ENCODE data around the gene KIFAP3.
"Not testable (repeated sequence)": the region's sequence is repeated elsewhere in the genome, so short reads cannot be mapped to it uniquely, and the experiment has no call there.

Gene KIFAP3

GRCh38 chr1:170074250-170075157, at the start of gene KIFAP3:
Gene KIFAP3, minus strand, starts transcription at chr1:170074695. Its CDS starts 228 bp downstream, at chr1:170074467.
- DNase-seq (ENCODE audit: low read depth in 1 of 2, low spot score in 1 of 2): peak; percentile 88 to 90

- DNase-seq (ENCODE audit: low read depth in 1 of 2, low spot score in 1 of 2): no peak
These were observed 47.9 kb upstream of the KIFAP3 start for GRCh38 chr1:170122366-170122765.

GRCh38 chr1:170114906-170115305, 40.4 kb upstream of the KIFAP3 start:
- DNase-seq (ENCODE audit: low read depth in 1 of 2, low spot score in 1 of 2): no peak

- DNase-seq (ENCODE audit: low read depth in 1 of 2, low spot score in 1 of 2): not testable (repeated sequence)
These were observed 38.6 kb upstream of the KIFAP3 start for GRCh38 chr1:170113140-170113539.

DNA sequence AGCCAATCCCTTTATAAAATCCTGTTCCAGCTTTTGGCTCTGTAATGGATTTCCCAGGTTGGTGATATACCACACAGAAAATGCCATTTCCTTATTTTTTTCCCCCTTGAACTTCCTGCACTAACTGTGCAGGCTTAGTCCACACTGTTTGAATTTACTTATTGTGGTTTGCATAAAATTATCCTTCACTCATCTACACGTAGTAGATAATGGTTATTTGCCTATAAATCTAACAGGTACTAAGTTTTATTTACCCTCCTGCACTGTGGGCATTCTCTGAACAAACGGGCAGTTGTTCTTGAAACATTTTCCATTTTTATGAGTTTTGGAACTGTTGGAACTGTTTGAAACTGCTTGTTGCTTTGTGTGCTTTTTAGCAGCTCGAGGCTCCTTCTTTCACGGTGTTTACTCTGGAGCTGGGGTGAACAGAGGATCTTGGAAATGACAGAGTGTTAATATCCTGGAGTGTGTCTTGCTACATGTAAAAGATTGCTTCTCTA, 23.0 kb upstream of the KIFAP3 start:
- no peak for DNase-seq (ENCODE audit: low read depth in 1 of 2, low spot score in 1 of 2)

- no peak for DNase-seq (ENCODE audit: low read depth in 1 of 2, low spot score in 1 of 2)
These were observed 22.4 kb upstream of the KIFAP3 start for GRCh38 chr1:170096806-170097340.

DNA sequence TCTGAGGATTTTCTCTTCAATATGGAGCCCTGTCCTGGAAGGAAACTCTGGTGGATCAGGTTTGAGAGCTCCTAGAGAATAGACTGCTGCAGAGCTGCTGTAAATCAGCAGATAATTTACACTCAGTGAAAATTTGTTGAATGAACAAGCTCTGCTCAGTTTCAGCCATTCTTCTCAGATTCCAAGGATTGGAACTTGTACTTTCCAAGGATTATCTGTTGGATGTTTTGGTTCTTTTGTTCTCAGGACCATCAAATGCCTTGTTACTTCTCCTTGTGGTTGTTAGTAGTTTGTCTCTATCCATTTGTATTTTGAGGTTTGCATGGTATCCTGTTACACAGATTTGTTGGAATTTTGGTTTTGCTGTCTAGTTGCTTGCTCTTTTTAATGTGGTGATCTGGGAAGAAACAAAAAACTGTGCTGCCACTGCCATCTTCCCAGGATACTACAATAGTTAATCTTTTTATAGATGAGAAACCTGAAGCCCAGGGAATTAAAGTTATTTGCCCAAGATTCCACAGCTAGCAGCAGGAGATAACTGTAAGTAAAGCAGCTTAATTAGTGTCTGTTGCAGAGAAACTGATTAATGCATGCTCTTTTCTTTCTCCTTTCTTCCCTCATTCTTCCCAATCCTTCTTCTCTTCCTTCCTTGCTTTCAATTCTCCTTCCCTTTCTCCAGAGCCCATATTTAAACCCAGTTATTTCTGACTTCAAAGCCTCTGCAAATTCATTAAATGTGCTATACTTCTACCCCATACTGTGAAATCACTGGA, 21.7 kb upstream of the KIFAP3 start:
- DNase-seq (ENCODE audit: low read depth in 1 of 2, low spot score in 1 of 2): no peak

DNA sequence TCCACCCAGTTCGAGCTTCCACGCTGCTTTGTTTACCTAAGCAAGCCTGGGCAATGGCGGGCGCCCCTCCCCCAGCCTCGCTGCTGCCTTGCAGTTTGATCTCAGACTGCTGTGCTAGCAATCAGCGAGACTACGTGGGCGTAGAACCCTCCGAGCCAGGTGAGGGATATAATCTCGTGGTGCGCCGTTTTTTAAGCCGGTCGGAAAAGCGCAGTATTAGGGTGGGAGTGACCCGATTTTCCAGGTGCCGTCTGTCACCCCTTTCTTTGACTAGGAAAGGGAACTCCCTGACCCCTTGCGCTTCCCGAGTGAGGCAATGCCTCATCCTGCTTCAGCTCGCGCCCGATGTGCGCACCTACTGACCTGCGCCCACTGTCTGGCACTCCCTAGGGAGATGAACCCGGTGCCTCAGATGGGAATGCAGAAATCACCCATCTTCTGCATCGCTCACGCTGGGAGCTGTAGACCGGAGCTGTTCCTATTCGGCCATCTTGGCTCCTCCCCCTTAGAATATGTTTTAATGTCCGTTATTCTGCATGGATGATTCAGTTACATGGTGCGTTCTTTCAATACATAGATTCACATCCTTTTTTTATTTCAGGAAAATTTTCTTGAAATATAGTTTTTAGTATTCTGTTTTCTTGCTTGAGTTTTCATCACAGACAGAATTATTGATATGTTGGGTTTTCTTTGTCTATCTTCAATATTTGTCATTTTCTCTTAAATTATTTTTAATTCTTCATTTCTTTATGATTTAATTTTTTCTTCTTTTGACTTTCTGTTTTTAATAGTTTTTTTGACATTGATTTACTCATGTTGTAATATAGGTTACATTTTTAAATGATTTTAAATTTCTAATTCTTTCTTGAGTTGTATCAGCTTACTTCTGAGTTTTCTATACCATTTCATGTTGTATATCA, 20.5 kb upstream of the KIFAP3 start:
- not testable (repeated sequence) for DNase-seq (ENCODE audit: low read depth in 1 of 2, low spot score in 1 of 2)

GRCh38 chr1:170086399-170087032, 12.0 kb upstream of the KIFAP3 start:
- no peak for DNase-seq (ENCODE audit: low read depth in 1 of 2, low spot score in 1 of 2)

DNA sequence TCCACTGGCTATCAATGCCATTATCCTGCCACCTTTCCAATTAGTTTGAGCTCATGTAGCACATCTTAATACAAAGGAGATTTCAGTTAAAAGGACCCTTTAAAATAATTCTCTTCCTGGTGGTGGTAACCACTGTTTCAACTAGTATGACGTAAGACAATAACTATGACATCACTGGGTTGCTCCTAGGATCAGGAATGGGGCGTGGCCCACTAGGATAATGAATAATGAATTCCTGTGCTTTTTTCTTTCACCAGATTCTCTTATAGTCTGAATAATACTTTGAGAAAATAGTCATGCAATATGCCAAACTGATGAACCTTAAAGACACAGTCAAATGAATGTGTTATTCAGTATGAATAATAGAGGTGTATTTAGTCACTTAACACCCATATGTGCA, 10.6 kb upstream of the KIFAP3 start:
- DNase-seq (ENCODE audit: low read depth in 1 of 2, low spot score in 1 of 2): no peak

DNA sequence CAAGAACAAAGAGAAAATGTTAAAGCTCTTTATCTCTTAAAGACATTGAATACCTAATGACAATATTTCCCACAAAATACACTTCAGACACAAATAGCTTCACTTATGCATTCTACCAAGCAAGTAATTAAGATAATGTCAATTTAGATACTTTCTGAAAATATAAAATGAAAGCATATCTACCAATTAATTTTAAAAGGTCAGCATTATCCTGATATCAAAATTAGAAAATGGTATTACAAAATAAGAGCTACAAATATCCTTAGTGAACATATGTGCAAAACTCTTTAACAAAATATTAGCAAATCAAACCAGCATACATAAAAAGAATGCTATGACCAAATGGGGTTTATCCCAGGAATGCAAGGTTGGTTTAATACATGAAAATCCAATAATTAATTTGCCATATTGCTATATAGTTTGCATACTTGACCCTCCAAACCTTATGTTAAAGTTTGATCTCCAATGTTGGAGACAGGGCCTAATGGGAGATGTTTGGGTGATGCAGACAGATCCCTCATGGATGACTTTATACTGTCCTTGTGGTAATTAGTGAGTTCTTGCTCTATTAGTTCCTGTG, 4.2 kb upstream of the KIFAP3 start:
- no peak for DNase-seq (ENCODE audit: low read depth in 1 of 2, low spot score in 1 of 2)

- no peak for DNase-seq (ENCODE audit: low read depth in 1 of 2, low spot score in 1 of 2)
These were observed 3.4 kb upstream of the KIFAP3 start for GRCh38 chr1:170077926-170078325.

DNA sequence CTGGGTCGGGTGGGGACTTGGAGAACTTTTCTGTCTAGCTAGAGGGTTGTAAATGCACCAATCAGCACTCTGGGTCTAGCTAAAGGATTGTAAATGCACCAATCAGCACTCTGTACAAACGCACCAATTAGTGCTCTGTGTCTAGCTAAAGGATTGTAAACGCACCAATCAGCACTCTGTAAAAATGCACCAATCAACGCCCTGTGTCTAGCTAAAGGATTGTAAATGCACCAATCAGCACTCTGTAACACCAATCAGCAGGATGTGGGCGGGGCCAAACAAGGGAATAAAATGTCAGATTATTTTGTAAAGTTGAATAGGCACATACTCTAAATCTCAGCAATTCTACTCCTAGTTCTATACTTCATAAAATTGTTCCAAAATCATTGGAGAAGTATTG, 2.5 kb upstream of the KIFAP3 start:
- DNase-seq (ENCODE audit: low read depth in 1 of 2, low spot score in 1 of 2): not testable (repeated sequence)

- no peak for DNase-seq (ENCODE audit: low read depth in 1 of 2, low spot score in 1 of 2)
These were observed 1.7 kb upstream of the KIFAP3 start for GRCh38 chr1:170076199-170076598.

- DNase-seq (ENCODE audit: low read depth in 1 of 2, low spot score in 1 of 2): no peak
These were observed 691 bp upstream of the KIFAP3 start for GRCh38 chr1:170075186-170075585.

DNA sequence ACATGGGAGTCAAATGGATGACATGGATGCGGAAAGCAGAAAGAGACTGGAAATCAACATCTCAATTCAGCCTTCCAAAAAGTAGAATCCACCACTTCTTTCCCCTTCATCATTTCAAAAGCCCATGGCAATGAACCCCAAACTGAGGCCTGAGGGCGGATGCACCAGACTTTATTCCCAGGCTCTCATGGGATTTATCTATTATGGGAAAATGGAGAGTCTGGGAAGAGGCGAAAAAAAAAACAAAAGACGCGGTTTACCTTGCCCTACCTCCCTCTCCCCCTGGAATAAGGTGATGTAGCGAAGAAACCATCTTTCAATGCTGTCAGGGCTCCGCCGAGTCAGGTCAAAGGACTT, 624 bp downstream of the KIFAP3 start:
- DNase-seq (ENCODE audit: low read depth in 1 of 2, low spot score in 1 of 2): no peak

DNA sequence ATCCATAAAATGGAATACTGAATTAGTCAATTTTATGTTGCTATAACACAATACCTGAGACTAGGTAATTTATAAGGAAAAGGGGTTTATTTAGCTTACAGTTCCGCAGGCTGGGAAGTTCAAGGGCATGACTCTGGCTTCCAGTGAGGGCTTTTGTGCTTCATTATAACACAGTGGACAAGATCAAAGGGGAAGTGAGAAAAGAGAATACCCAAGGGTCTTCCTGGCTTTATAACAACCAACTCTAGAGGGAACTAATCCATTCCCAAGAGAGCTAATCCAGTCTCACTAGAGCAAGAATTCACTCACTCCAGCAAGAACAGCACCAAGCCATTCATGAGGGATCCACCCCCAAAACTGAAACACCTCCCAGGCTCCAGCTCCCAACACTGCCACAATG, 3.1 kb downstream of the KIFAP3 start:
- DNase-seq (ENCODE audit: low read depth in 1 of 2, low spot score in 1 of 2): no peak

DNA sequence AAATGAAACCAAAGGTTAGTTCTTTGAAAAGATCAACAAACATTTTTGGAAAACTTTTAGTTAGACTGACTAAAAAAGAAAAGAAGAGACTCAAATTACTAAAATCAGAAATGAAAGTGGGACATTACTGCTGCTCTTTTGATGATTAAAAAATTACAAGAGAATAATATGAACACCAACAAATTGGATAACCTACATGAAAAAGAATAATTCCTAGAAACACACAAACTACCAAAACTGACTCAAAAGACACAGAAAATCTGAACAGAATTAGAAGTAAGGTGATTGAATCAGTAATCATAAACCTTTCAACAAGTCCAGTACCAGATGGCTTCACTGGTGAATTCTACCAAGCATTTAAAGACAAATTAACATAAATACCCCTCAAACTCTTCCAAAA, 5.6 kb downstream of the KIFAP3 start:
- DNase-seq (ENCODE audit: low read depth in 1 of 2, low spot score in 1 of 2): no peak

GRCh38 chr1:170067253-170067819, 7.2 kb downstream of the KIFAP3 start:
- DNase-seq (ENCODE audit: low read depth in 1 of 2, low spot score in 1 of 2): no peak

GRCh38 chr1:170064821-170065220, 9.7 kb downstream of the KIFAP3 start:
- DNase-seq (ENCODE audit: low read depth in 1 of 2, low spot score in 1 of 2): no peak
